ENCODE measurements around the gene TFDP1.

GRCh38 chr13:113638806-113639205 is 54.3 kb downstream of the TFDP1 start:
- no peak for TF ChIP-seq TAF1 (IDR thresholded peaks at IDR 0.05; ENCODE audit: borderline replicate concordance, insufficient read depth, low read length)
- no peak for TF ChIP-seq POLR2AphosphoS5 (IDR thresholded peaks at IDR 0.05; ENCODE audit: low read depth, low read length)
- TF ChIP-seq FOXP2 (optimal IDR thresholded peaks at IDR 0.05; ENCODE audit: borderline replicate concordance, extremely low read depth, extremely low read length, insufficient read depth), result no peak
- TF ChIP-seq REST (IDR thresholded peaks at IDR 0.05; ENCODE audit: insufficient read depth in 1 of 2, low read depth in 2 of 2, low read length in 2 of 2), result no peak
- TF ChIP-seq SIN3A (IDR thresholded peaks at IDR 0.05; ENCODE audit: borderline replicate concordance, insufficient read depth, low read length), result no peak

All from PFSK-1 (cell line).